Small intestine (tissue), 7 donors: ENCODE data around the gene DPYSL4. TPM values are rescaled to one million over a fixed set of nuclear protein-coding genes. Genes with fewer than 3 reads are reported as not detected.

Experiments used
- DNase-seq, 2 donors: peaks; one replicate each; pipeline versions ENCODE4 v3.0.0 to v3.0.0-alpha.2; 2013
- FAIRE-seq: peaks from 2 replicates; lab custom pipeline; 2012; peaks lifted over from hg19 to GRCh38; lab: Jason Lieb, UNC
- H3K27ac ChIP-seq, 3 donors: one replicate each; pipeline ENCODE4 v1.5.1; 2013; ENCODE audit warnings: low read length in 2 of 3, mild to moderate bottlenecking in 2 of 3, control low read depth in 1 of 3, inconsistent platforms in 1 of 3, low read depth in 1 of 3, moderate library complexity in 1 of 3
- H3K27me3 ChIP-seq, 3 donors: one replicate each; pipeline ENCODE4 v1.6.1; 2013; ENCODE audit warnings: low read length in 3 of 3, inconsistent platforms in 1 of 3; ENCODE audit not compliant: control insufficient read depth in 3 of 3, insufficient read depth in 3 of 3
- H3K36me3 ChIP-seq, 3 donors: one replicate each; pipeline ENCODE4 v1.6.1; 2013; ENCODE audit warnings: low read length in 3 of 3, inconsistent platforms in 1 of 3, low read depth in 1 of 3, mild to moderate bottlenecking in 1 of 3, moderate library complexity in 1 of 3; ENCODE audit not compliant: control insufficient read depth in 3 of 3, insufficient read depth in 2 of 3
- H3K4me1 ChIP-seq, 3 donors: one replicate each; pipeline ENCODE4 v1.6.1; 2013; ENCODE audit warnings: low read length in 2 of 3, inconsistent platforms in 1 of 3, low read depth in 1 of 3, mild to moderate bottlenecking in 1 of 3, moderate library complexity in 1 of 3; ENCODE audit not compliant: control insufficient read depth in 3 of 3, insufficient read depth in 2 of 3
- H3K4me3 ChIP-seq, 3 donors: one replicate each; pipeline ENCODE4 v1.5.1; 2013; ENCODE audit warnings: low read length in 3 of 3, control low read depth in 1 of 3, inconsistent platforms in 1 of 3, low read depth in 1 of 3, mild to moderate bottlenecking in 1 of 3, moderate library complexity in 1 of 3
- H3K9me3 ChIP-seq, 2 donors: one replicate each; pipeline ENCODE4 v1.6.1; 2013; ENCODE audit warnings: low read depth in 1 of 2, low read length in 1 of 2; ENCODE audit not compliant: control insufficient read depth in 2 of 2, insufficient read depth in 1 of 2
- WGBS, 3 donors: extraction: QIAGEN DNeasy Blood & Tissue Kit; methylation state at CpG; one replicate each; pipeline ENCODE4 v1.1.7; 2013; 5-methylcytosine and 5-hydroxymethylcytosine counted together
- polyA plus RNA-seq, 4 donors: library from polyadenylated mRNA; stranded (reverse) in 3 of 4; unstranded in 1 of 4; fragments of 200-250 nt in 3 of 4; fragments of 120-200 nt in 1 of 4; gene quantifications; one replicate each; pipeline versions ENCODE4 v1.2.1 to v1.2.3, GENCODE V29; 2013
- donor health status: healthy with polysubstance abuse.
- donor health status: control.
- donor health status: control.
- donor health status: Bipolar disorder and iron deficiency.
- donor health status: healthy.

The DPYSL4 gene
- polyA plus RNA-seq, 4 donors, result 1.0 to 1.2 TPM; not detected in 2

- 76 to 86% (median 85%) methylated on average over 45 to 48 of the region's 48 CpGs for WGBS, 3 donors
- Histone ChIP-seq H3K36me3 (no peaks in the 10 kb centered on the region), H3K27ac (no peak overlapping the region), H3K4me1 (no peaks in the 10 kb centered on the region), H3K4me3 (no peak overlapping the region), H3K9me3 (peaks cover 0 to under 1% of the 10 kb centered on the region in 2 donors), H3K27me3 (no peaks in the 10 kb centered on the region)
- no peak for DNase-seq
- no peak for FAIRE-seq
Measured at GRCh38 chr10:132207536-132208461, 21.1 kb downstream of the DPYSL4 start.

- DNase-seq (no peak), FAIRE-seq (no peak)
- 71 to 82% (median 74%) methylated on average over 16 to 17 of the region's 17 CpGs for WGBS, 3 donors
- H3K4me3 ChIP-seq, result no peak overlapping the region
- no peak overlapping the region for H3K27ac ChIP-seq
- H3K4me1 ChIP-seq, result no peaks in the 10 kb centered on the region
- H3K27me3 ChIP-seq, result no peaks in the 10 kb centered on the region
- peaks cover 0 to 7% of the 10 kb centered on the region in 2 donors for H3K9me3 ChIP-seq
- H3K36me3 ChIP-seq, result no peaks in the 10 kb centered on the region
Measured at GRCh38 chr10:132208462-132209050, 21.8 kb downstream of the DPYSL4 start.

- Histone ChIP-seq H3K27ac (no peak overlapping the region), H3K27me3 (no peaks in the 10 kb centered on the region), H3K36me3 (no peaks in the 10 kb centered on the region), H3K4me3 (no peak overlapping the region), H3K9me3 (peaks cover 0 to 7% of the 10 kb centered on the region in 2 donors), H3K4me1 (no peaks in the 10 kb centered on the region)
- DNase-seq (no peak), FAIRE-seq (no peak)
- 84 to 93% (median 92%) methylated on average over 14 of the region's 14 CpGs for WGBS, 3 donors
Measured at GRCh38 chr10:132209130-132209529, 22.4 kb downstream of the DPYSL4 start.

GRCh38 chr10:132209978-132210530 is 23.3 kb downstream of the DPYSL4 start:
- H3K9me3 ChIP-seq, result peaks cover 0 to 9% of the 10 kb centered on the region in 2 donors
- no peak overlapping the region for H3K4me3 ChIP-seq
- WGBS, 3 donors, result 87 to 91% (median 87%) methylated on average over 23 of the region's 23 CpGs
- no peaks in the 10 kb centered on the region for H3K4me1 ChIP-seq
- H3K36me3 ChIP-seq, result no peaks in the 10 kb centered on the region
- FAIRE-seq, result no peak
- no peaks in the 10 kb centered on the region for H3K27me3 ChIP-seq
- no peak overlapping the region for H3K27ac ChIP-seq
- DNase-seq, result no peak

- no peaks in the 10 kb centered on the region for H3K36me3 ChIP-seq
- DNase-seq (no peak), FAIRE-seq (no peak)
- H3K4me1 ChIP-seq, result no peaks in the 10 kb centered on the region
- no peaks in the 10 kb centered on the region for H3K27me3 ChIP-seq
- no peak overlapping the region for H3K27ac ChIP-seq
- H3K9me3 ChIP-seq, result peaks cover 0 to 9% of the 10 kb centered on the region in 2 donors
- WGBS, 3 donors, result 89 to 92% (median 90%) methylated on average over 14 of the region's 14 CpGs
- H3K4me3 ChIP-seq, result no peak overlapping the region
Measured at GRCh38 chr10:132210766-132211165, 24.0 kb downstream of the DPYSL4 start.

DNA sequence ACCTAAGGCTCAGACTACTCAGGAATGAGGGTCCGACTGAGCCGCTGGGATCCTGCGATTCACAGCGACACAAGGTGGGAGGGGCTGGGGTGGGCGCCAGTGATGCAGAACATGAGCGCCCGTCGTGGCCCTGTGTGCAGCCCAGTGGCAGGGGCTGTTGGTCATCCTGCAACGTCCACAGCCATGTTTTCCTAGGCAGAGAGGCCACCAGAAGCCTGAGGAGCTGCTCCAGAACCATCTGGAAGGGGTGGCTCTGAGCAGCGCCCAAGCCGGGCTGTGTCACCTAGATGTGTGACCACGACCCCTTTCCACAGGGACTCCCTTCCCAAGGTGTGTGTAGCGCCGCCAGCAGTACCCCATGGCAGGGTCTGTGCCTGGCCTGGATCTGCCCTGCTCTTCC is 24.5 kb downstream of the DPYSL4 start:
- Histone ChIP-seq H3K9me3 (peaks cover 0 to 11% of the 10 kb centered on the region in 2 donors), H3K36me3 (no peaks in the 10 kb centered on the region), H3K27ac (no peak overlapping the region), H3K4me1 (no peaks in the 10 kb centered on the region), H3K4me3 (no peak overlapping the region), H3K27me3 (no peaks in the 10 kb centered on the region)
- FAIRE-seq (no peak), DNase-seq (no peak)
- 85 to 93% (median 92%) methylated on average over 13 to 14 of the region's 14 CpGs for WGBS, 3 donors

GRCh38 chr10:132212816-132213215 is 26.1 kb downstream of the DPYSL4 start:
- no peak overlapping the region for H3K27ac ChIP-seq
- no peaks in the 10 kb centered on the region for H3K4me1 ChIP-seq
- FAIRE-seq, result no peak

GRCh38 chr10:132213917-132214316 is 27.2 kb downstream of the DPYSL4 start:
- no peak overlapping the region for H3K27ac ChIP-seq
- DNase-seq (no peak), FAIRE-seq (no peak)
- WGBS, 3 donors, result 53 to 67% (median 62%) methylated on average over 4 of the region's 4 CpGs
- no peaks in the 10 kb centered on the region for H3K4me1 ChIP-seq
- no peak overlapping the region for H3K4me3 ChIP-seq
- H3K36me3 ChIP-seq, result no peaks in the 10 kb centered on the region
- H3K27me3 ChIP-seq, result no peaks in the 10 kb centered on the region
- peaks cover 2 to 29% of the 10 kb centered on the region in 2 donors for H3K9me3 ChIP-seq

More at GRCh38 chr10:132212816-132213215, 26.1 kb downstream of the DPYSL4 start:
- no peaks in the 10 kb centered on the region for H3K36me3 ChIP-seq
- peaks cover 2 to 24% of the 10 kb centered on the region in 2 donors for H3K9me3 ChIP-seq
- no peak for DNase-seq
- no peak overlapping the region for H3K4me3 ChIP-seq
- WGBS, 3 donors, result 85 to 88% (median 85%) methylated on average over 9 of the region's 9 CpGs
- H3K27me3 ChIP-seq, result no peaks in the 10 kb centered on the region
